ENCODE measurements around the gene CAMTA1.

The CAMTA1 gene

GRCh38 chr1:7006996-7007871 is 222.0 kb downstream of the CAMTA1 start:
- no peak for DNase-seq (ENCODE audit: low spot score)

GRCh38 chr1:7007902-7008301 is 222.6 kb downstream of the CAMTA1 start:
- DNase-seq (ENCODE audit: low spot score): no peak

GRCh38 chr1:7008331-7008730 is 223.1 kb downstream of the CAMTA1 start:
- DNase-seq (ENCODE audit: low spot score): no peak

DNA sequence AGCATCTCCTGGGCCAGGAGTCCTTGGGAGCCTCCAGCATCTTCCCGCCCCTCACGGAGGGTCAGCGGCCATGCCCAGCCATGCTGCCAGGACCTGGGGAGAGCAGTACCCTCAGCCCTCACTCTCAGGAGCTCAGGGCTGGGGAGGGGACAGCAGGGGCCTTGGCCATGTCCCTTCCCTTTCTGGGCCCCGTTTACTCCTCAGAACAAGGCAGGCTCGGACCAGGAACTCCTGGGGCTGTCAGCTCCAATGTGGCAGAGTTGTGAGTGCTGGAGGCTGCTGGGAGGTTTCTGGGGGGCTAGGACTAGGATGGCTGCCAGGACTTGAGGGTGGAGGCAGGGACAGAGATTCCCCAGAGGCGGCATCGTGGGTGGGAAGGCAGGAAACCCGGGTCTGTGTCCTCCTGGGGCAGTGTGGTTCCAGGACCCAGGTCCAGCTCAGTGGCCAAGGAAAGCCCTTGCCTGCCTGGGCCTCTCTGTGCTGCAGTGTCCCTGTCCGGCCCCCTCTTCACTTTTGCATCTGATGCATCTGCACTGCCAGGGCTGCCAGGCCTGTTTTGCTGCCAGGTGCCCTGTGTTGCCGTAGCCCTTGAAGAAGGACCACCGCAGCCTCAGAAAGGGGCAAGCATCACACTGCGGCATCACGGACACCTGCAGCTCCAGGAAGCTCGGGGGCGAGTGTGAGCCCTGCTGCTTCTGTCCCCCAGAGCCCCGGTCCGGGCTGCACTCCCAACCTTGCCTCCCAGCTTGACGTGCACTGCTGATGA is 223.9 kb downstream of the CAMTA1 start:
- DNase-seq (ENCODE audit: low spot score): no peak

GRCh38 chr1:7009741-7010525 is 224.7 kb downstream of the CAMTA1 start:
- no peak for DNase-seq (ENCODE audit: low spot score)

DNA sequence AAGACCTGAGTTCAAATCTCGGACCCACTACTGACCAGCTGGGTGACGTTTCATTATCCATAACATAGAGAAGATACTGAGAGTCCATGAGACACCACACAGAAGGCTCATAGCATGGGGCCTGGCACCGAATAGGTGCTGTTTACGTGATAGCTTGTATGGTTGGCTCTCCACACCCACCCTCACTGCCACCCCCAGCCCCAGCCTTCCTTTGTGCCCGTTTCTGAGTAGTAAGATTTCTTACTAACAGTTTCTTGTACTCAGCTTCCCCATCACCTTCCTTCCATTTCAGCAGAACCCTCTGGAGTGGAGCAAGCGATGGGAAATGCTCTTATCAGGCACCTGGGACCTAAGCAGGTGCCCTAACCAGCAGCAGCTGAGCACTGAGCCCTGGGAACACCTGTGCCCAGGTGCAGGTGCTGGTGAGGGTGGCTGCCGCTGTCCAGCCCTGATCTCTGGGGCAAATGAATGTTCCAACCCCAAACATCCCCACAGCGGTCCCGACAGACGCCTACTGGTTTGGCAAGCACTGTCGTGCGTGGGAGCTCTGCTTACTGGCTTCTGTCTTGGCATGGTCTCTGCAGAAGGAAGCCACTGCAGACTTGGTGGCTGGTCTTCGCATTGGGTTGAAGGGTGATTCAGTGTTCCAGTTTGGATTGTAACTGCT is 225.4 kb downstream of the CAMTA1 start:
- DNase-seq (ENCODE audit: low spot score): no peak

DNA sequence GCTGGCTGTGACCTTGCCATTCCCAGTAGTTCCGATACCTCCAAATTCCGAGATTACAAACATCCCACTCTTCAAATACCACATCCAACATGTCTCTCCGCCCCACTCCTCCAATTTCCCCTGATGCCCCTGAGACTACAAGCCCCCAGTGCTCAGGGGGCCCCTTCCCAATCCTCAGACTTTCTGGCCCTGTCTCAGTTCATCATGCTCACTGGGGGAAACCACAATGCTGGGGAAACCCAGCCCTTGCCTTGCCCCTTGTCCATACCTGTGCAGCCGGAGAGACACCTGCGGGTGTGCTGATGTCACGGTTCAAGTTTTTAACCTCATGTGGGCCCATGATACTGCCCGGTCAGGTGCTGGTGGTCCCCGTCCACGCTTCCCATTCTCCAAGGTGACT is 226.6 kb downstream of the CAMTA1 start:
- no peak for DNase-seq (ENCODE audit: low spot score)

GRCh38 chr1:7012461-7012924 is 227.2 kb downstream of the CAMTA1 start:
- no peak for DNase-seq (ENCODE audit: low spot score)

- no peak for DNase-seq (ENCODE audit: low spot score)
Measured at GRCh38 chr1:7013833-7014639, 228.8 kb downstream of the CAMTA1 start.

GRCh38 chr1:7014640-7014930 is 229.3 kb downstream of the CAMTA1 start:
- DNase-seq (ENCODE audit: low spot score): no peak

- no peak for DNase-seq (ENCODE audit: low spot score)
Measured at GRCh38 chr1:7015022-7015421, 229.8 kb downstream of the CAMTA1 start.

DNA sequence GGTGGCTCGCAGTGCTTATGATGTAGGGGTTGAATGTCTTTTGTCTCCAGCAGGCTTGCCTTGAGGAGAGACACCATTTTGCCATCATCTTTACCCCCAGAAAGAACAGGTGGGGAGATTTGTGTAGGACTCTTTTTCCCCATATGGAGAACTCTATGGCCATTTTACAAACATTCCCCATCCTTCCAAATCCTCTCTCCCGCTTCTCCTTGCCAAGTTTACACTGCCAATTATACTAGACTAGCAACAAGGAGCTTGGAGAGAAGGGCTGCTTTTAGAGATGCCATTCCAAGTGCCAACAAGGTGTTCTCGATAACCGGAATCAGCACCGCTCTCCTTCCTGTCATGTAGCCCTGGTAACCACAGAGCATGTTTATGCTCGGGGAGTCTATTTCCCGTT is 233.1 kb downstream of the CAMTA1 start:
- no peak for DNase-seq (ENCODE audit: low spot score)

DNA sequence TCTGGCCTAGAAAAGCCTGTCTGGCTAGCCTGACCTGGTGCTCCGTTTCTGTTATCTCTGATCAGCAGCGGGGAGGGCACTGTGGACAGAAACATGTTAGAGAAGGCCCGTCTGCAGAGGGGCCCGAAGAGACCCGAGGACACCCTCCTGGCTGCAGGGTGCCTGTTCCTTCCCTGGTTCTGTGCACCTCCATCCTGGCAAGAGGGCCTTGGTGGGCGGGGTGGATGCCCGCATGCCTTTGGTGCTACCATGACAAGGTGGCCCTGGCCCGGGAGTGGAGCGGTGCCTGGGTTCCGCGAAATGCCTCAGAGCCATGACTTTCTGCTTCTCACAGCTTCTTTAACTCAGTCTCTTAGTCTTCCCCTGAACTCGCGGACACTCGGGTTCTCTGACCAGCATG is 233.6 kb downstream of the CAMTA1 start:
- no peak for DNase-seq (ENCODE audit: low spot score)

DNA sequence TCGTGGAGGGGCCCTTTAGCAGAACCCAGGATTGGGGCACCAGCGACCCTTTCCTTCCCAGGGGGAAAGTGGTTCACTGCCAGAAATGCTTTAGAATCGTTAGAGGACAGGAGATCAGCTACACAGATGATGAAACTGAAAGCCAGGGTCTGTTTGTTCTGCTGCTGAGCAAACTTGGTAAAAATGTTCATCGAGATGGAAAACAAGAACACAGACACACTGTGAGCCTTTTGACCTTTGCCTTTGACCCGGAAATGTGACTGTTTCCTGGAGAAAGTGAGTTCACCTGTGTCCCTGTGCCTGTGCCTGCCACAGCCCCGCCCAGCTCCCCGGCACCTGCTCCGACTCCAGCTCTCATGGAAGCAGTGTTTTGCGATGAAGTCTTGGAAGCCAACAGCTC is 234.3 kb downstream of the CAMTA1 start:
- DNase-seq (ENCODE audit: low spot score): no peak

DNA sequence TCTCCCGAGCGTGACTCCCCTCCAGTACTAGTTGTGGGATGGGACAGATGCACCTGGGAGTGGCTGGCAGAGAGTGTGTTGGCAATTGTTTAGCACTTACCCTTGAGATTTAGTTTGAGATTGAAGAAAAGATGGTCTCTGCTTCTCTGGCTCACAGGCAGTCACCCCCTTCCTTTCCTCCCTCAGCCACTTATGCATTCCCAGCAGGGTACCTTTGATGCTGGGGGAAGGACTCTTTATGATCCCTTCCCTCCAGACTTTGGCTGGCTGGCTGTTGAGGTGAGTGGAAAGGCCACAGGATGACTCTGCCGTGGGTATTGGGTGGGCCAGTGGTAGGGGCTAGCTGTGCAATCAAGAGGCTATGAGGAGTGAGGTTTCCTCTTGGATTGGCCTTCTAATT is 236.8 kb downstream of the CAMTA1 start:
- DNase-seq (ENCODE audit: low spot score): no peak

DNA sequence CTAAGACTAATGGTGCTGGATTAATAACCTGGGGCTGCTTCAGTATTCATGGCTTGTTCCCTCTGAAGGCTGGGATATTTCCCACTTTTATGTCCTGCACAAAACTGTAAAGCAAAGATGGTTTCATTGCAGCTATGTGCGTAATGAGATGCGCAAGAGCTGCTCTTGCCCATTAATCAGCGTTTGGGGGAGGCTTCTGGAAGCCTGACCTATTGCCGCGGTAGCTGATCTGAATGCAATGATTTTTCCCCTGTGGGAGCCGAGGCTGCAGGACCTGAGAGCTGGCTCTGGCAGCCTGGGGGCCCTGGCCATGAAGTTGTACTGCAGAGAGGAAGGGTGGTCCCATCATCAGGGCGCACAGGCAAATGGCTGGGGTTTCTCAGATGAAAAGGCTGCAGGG is 239.8 kb downstream of the CAMTA1 start:
- DNase-seq (ENCODE audit: low spot score): no peak

DNA sequence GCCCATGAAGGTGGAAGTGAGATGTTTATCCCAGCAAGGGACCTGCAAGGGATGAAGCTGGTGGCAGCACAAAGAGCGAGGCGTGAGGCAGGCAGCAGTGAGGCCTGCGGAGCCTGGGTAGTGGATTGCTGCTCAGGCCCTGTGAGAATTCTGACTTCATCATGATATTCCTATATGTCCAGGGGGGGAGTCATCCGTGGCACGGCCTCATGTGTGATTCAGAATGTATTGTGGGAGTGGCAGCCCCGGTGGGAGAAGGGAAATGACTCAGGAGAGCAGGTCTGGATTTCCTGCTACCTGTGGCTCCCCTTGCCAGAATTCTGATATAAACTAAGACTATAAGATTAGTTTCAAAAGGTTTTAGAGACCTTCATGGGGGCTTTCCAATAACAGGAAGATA is 240.9 kb downstream of the CAMTA1 start:
- no peak for DNase-seq (ENCODE audit: low spot score)

GRCh38 chr1:7032992-7033391 is 247.7 kb downstream of the CAMTA1 start:
- DNase-seq (ENCODE audit: low spot score): no peak

GRCh38 chr1:7036386-7036785 is 251.1 kb downstream of the CAMTA1 start:
- no peak for DNase-seq (ENCODE audit: low spot score)

GRCh38 chr1:7039590-7040220 is 254.5 kb downstream of the CAMTA1 start:
- no peak for DNase-seq (ENCODE audit: low spot score)
